SW 1271 (cell line): ENCODE data around the gene SYTL1.

Experiments
- DNase-seq, 2 experiments: peaks; one replicate each; lab custom pipeline; 2025; lab: John Stamatoyannopoulos, UW

The SYTL1 gene

GRCh38 chr1:27321813-27322568 is 19.8 kb upstream of the SYTL1 start, which contains the start of gene TMEM222:
TMEM222 (plus strand) TSS chr1:27322163; CDS start chr1:27322198, 35 bp downstream.
- peak; percentile 78 to 90 for DNase-seq

GRCh38 chr1:27322569-27323240 is 19.1 kb upstream of the SYTL1 start:
- no peak for DNase-seq

GRCh38 chr1:27325286-27325685 is 16.5 kb upstream of the SYTL1 start:
- no peak for DNase-seq

- no peak for DNase-seq
Measured at GRCh38 chr1:27327964-27328363, 13.9 kb upstream of the SYTL1 start.

GRCh38 chr1:27330786-27331185 is 11.0 kb upstream of the SYTL1 start:
- no peak for DNase-seq

GRCh38 chr1:27331426-27331825 is 10.4 kb upstream of the SYTL1 start:
- no peak for DNase-seq

- no peak for DNase-seq
Measured at GRCh38 chr1:27331922-27332321, 9.9 kb upstream of the SYTL1 start.

- peak in 1 of 2 experiments; percentile 4 for DNase-seq
Measured at GRCh38 chr1:27332536-27333281, 9.1 kb upstream of the SYTL1 start.

- no peak for DNase-seq
Measured at GRCh38 chr1:27333717-27334279, 8.0 kb upstream of the SYTL1 start.

GRCh38 chr1:27335506-27336422 is 6.1 kb upstream of the SYTL1 start:
- no peak for DNase-seq

GRCh38 chr1:27336756-27337155 is 5.1 kb upstream of the SYTL1 start:
- DNase-seq, result no peak

- no peak for DNase-seq
Measured at GRCh38 chr1:27338751-27339150, 3.1 kb upstream of the SYTL1 start.

GRCh38 chr1:27339213-27339612 is 2.6 kb upstream of the SYTL1 start:
- no peak for DNase-seq

GRCh38 chr1:27342391-27342777 is 562 bp downstream of the SYTL1 start:
- no peak for DNase-seq

- no peak for DNase-seq
Measured at GRCh38 chr1:27342778-27343638, 1.2 kb downstream of the SYTL1 start.

GRCh38 chr1:27343639-27344025 is 1.8 kb downstream of the SYTL1 start:
- DNase-seq, result no peak

- no peak for DNase-seq
Measured at GRCh38 chr1:27345272-27345671, 3.5 kb downstream of the SYTL1 start.

GRCh38 chr1:27346357-27346756 is 4.5 kb downstream of the SYTL1 start:
- no peak for DNase-seq

- DNase-seq, result no peak
Measured at GRCh38 chr1:27346991-27347624, 5.3 kb downstream of the SYTL1 start.
